Neural crest cell (in vitro differentiated cells): ENCODE results near the gene SCML2. TPM values are rescaled to one million over a fixed set of nuclear protein-coding genes. Genes with fewer than 3 reads are reported as not detected.
"Not testable (repeated sequence)": the region's sequence is repeated elsewhere in the genome, so short reads cannot be mapped to it uniquely, and the experiment has no call there.

ENCODE experiments used
- DNase-seq: peaks from one replicate; pipeline ENCODE4 v3.0.0; 2021; ENCODE audit warnings: low read depth, mixed read lengths, low spot score
- H3K27ac Mint-ChIP-seq: one replicate; pipeline ENCODE4 v1.8.0; 2021; ENCODE audit warnings: mild to moderate bottlenecking, mixed read lengths; ENCODE audit not compliant: unreplicated experiment
- H3K27me3 Mint-ChIP-seq: 2 replicates; pipeline ENCODE4 v1.8.0; 2021; ENCODE audit warnings: low read depth, mild to moderate bottlenecking, mixed read lengths
- H3K36me3 Mint-ChIP-seq: 2 replicates; pipeline ENCODE4 v1.8.0; 2021; ENCODE audit warnings: low read depth, mild to moderate bottlenecking, mixed read lengths
- H3K4me1 Mint-ChIP-seq: 2 replicates; pipeline ENCODE4 v1.8.0; 2021; ENCODE audit warnings: mixed read lengths
- H3K4me3 Mint-ChIP-seq: one replicate; pipeline ENCODE4 v1.8.0; 2021; ENCODE audit warnings: mild to moderate bottlenecking, mixed read lengths
- H3K9me3 Mint-ChIP-seq: 2 replicates; pipeline ENCODE4 v1.8.0; 2021; ENCODE audit warnings: mixed read lengths
- total RNA-seq: library from RNA; stranded (reverse); gene quantifications from 2 replicates; pipeline ENCODE4 v1.2.1, GENCODE V29; 2021
- TF ChIP-seq, protein P1 (sequence below): fragments of 200-600 bp; sonication (generic); conservative IDR thresholded peaks from 2 replicates; pipeline ENCODE4 v1.5.0; 2021; ENCODE audit warnings: antibody characterized with exemption, mild to moderate bottlenecking

The SCML2 gene
- total RNA-seq, 1 donor from 2014 or later = 14.2 TPM

DNA sequence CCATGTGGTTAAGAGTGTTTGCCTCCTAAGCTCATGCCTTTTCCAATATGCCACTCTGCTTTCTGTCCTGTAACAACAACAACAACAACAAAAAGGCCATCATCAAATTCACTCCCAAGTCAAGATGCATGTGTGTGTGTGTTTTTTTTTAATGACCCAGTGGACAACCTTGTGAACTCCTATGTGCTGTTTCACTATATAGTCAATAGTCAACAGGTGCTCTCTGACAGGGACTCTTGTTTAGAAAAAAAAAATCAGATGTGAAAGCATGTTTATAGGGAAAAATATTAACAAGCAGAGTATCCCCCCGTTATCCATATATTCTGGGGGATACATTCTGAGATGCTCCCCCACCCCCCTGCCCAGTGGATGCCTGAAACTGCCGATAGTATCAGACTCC lies 83.2 kb downstream of the SCML2 start:
- H3K27me3 Mint-ChIP-seq = no peaks in the 10 kb centered on the region
- TF ChIP-seq, protein P1, sequence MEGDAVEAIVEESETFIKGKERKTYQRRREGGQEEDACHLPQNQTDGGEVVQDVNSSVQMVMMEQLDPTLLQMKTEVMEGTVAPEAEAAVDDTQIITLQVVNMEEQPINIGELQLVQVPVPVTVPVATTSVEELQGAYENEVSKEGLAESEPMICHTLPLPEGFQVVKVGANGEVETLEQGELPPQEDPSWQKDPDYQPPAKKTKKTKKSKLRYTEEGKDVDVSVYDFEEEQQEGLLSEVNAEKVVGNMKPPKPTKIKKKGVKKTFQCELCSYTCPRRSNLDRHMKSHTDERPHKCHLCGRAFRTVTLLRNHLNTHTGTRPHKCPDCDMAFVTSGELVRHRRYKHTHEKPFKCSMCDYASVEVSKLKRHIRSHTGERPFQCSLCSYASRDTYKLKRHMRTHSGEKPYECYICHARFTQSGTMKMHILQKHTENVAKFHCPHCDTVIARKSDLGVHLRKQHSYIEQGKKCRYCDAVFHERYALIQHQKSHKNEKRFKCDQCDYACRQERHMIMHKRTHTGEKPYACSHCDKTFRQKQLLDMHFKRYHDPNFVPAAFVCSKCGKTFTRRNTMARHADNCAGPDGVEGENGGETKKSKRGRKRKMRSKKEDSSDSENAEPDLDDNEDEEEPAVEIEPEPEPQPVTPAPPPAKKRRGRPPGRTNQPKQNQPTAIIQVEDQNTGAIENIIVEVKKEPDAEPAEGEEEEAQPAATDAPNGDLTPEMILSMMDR = no peak
- DNase-seq = no peak
- H3K9me3 Mint-ChIP-seq = peaks cover 27% of the 10 kb centered on the region
- H3K4me1 Mint-ChIP-seq = no peaks in the 10 kb centered on the region
- H3K27ac Mint-ChIP-seq = no peak overlapping the region
- no peak overlapping the region for H3K4me3 Mint-ChIP-seq
- H3K36me3 Mint-ChIP-seq = peaks cover 17% of the 10 kb centered on the region

DNA sequence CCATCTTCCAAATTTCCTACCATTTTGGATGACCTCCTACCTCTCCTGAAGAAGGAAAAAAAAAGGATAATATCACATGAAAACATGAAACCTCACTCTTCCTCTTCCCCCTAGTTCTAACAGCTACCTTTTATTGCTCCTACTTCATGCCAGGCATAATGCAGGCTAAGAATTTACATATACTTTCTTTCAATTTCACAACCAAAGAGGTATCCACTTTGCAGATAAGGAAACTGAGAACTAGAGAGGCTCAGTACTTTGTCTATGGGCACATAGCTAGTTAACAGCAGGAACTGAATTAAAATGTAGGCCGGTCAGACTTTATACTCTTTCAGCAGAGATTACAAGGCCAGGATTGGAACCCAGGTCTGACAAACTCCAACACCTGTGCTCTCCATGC lies 99.4 kb downstream of the SCML2 start:
- peaks cover 3% of the 10 kb centered on the region for H3K9me3 Mint-ChIP-seq
- no peaks in the 10 kb centered on the region for H3K4me1 Mint-ChIP-seq
- no peak overlapping the region for H3K4me3 Mint-ChIP-seq
- no peak for DNase-seq
- no peak overlapping the region for H3K27ac Mint-ChIP-seq
- TF ChIP-seq, protein P1 = no peak
- peaks cover 23% of the 10 kb centered on the region for H3K36me3 Mint-ChIP-seq
- no peaks in the 10 kb centered on the region for H3K27me3 Mint-ChIP-seq

DNA sequence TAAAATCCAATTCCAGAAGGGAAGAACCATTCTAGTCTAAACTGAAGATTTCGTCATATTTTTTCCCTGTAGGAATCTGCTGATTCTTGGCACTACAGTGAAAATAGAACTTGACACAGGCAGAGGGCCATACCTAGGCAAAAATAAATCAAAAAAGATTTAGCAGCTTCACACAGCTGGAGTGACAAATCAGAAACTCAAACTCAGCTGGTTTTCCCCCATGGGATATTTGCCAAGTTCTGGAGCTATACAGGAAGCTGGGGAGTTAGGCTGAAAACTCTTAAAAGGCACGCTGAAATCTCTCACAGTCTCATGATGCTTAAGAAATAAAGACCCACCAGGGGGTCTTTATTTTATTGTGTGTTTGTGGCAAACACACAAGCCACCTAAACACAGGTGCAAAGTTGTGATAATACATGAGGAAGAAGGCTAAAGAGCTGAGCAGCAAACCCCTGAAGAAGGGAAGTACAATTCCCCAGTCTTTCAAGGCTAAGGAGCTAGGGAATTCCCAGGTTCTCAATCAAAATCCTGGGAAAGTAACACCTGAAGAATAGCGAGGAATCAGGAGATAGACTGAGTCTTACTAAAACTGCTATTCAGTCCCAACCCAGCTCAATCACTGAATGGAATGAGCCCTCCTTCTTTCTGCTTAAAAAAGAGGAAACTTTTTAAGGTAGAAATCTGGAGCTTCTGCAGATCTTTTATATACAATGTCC lies 101.7 kb downstream of the SCML2 start:
- Mint-ChIP-seq H3K36me3 (peaks cover 29% of the 10 kb centered on the region), H3K4me1 (no peaks in the 10 kb centered on the region), H3K9me3 (peaks cover 3% of the 10 kb centered on the region), H3K27ac (no peak overlapping the region), H3K4me3 (no peak overlapping the region), H3K27me3 (no peaks in the 10 kb centered on the region)
- TF ChIP-seq, protein P1 = no peak
- no peak for DNase-seq

DNA sequence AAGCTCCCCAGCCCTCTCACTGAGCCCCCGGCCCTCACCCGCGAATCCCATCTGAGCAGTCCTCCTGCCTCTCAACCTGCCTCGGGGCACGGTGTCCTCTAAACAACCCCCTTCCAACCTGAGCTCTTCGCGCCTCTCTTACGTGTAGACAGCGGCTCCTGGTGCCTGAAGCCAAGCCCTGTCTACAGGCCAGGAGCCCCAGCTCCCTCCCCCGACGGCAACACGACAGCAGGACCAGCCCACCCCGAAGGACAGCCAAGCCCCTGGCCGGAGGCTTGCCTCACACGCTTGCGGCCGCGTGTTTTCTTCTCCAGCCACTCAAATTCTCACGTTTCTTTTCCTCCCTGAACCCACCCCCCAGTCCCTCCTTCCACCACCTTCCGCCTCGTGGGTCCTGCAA lies 124.8 kb downstream of the SCML2 start:
- H3K36me3 Mint-ChIP-seq, DNase-seq, H3K27me3 Mint-ChIP-seq, H3K27ac Mint-ChIP-seq, H3K4me1 Mint-ChIP-seq, H3K9me3 Mint-ChIP-seq, H3K4me3 Mint-ChIP-seq: not testable (repeated sequence)

DNA sequence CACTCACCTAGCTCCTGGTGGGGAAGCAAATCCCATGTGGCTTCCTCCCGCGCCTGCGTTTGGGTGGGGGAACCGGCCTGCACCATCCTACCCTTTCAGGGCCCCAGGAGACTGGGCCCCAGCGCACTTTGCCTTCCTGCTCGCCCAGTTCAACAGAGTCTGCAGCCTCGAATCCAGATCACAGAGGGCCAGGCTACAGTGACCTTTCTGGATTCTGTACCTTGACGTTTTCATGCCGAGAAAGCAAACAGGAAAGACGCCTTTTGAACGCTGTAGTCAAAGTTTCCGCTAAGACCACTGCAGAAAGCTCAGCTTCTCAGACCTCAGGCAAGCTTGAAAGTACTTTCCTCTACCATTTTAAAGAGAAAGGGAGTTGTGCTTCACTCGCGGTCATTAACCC lies 126.4 kb downstream of the SCML2 start:
- TF ChIP-seq, protein P1 = no peak
- Mint-ChIP-seq H3K4me1 (no peaks in the 10 kb centered on the region), H3K27ac (no peak overlapping the region), H3K4me3 (no peak overlapping the region), H3K9me3 (peaks cover 5% of the 10 kb centered on the region), H3K36me3 (peaks cover 2% of the 10 kb centered on the region), H3K27me3 (no peaks in the 10 kb centered on the region)
- no peak for DNase-seq

DNA sequence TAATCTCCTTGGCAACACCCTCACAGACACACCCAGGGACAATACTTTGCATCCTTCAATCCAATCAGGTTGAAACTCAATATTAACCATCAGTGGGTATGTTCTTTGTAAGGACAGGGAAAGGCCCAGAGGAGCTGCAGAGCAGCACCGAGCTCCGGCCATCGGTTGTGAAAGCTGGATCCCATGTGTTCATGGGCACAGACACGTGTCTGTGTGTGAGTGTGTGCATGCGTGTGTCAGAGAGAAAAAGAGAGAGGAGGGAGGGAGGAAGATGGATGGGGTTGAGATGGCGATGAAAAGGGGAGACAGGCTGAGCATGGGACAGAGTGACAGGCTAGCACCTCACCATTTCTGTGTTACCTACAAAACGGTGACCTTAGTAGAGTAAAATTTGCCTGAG lies 127.0 kb downstream of the SCML2 start:
- Mint-ChIP-seq H3K4me3 (no peak overlapping the region), H3K27ac (no peak overlapping the region), H3K36me3 (peaks cover 2% of the 10 kb centered on the region), H3K9me3 (peaks cover 5% of the 10 kb centered on the region), H3K4me1 (no peaks in the 10 kb centered on the region), H3K27me3 (no peaks in the 10 kb centered on the region)
- TF ChIP-seq, protein P1 = no peak
- DNase-seq = no peak
